GM18498 (cell line): ENCODE measurements around the gene GAB4.
"Not testable (repeated sequence)": the region's sequence is repeated elsewhere in the genome, so short reads cannot be mapped to it uniquely, and the experiment has no call there.

Source experiments
- ATAC-seq: cut with Tn5 transposase; IDR thresholded peaks from one replicate; pipeline ENCODE4 v1.9.1; 2021; ENCODE audit warnings: mild to moderate bottlenecking, moderate library complexity; ENCODE audit not compliant: unreplicated experiment

Gene GAB4

DNA sequence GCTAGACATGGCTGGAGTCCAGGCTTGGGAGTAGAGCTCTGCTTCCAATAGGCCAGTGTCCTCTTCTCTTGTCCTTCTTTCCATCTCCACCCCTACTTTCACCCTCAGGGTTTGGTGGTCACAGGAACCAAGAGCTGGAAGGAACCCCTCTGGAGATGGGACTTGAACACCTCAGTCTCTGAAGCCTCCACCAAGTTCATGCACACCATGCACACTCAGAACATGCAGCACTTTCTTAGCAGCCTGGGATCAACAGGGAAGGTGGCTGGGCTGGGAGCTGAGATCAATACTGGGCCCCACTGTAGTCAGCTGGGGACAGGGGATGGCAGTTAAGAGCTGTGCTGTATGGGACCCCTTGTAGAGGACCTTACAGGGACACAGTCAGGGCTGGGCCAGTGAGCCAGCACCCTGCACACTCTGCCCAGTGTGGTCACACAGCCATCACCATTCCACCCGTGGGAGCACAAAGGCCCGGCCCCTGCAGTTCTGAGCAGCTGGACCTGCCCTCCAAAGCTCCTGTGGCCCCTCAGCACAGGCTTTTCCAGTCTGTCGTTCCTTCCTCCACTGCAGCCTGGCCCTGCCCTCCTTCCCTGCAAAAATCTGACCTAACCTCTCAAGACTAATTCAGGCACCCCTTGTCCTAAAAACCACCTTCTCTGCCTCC is 47.7 kb downstream of the GAB4 start:
- no peak for ATAC-seq

DNA sequence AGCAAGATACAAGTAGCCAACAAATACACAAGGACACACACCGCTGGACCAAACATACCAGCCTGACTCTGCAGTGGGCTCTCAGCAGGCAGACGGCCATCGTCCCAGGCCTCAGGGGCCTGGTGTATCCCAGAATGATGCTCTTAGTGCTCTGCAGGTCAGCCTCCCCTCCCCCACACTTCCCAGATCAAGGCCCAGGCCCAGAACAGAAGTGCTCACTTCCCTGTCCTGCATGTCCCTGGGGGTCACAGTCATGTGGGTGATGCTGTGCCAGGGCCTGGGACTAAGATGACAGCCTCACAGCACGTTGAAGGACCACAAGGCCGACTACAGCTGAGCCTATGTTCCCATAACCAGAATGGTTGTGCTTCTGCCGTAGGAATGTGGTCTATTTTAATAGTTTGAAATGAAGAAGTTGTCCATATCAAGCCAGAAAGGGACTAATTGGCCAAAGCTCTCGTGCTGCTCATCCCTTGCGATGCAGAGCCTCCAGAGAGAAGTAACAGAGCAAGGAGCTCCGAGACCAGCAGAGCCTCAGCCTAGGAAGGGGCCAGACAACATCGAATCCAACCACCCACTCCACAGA is 48.6 kb downstream of the GAB4 start:
- no peak for ATAC-seq

DNA sequence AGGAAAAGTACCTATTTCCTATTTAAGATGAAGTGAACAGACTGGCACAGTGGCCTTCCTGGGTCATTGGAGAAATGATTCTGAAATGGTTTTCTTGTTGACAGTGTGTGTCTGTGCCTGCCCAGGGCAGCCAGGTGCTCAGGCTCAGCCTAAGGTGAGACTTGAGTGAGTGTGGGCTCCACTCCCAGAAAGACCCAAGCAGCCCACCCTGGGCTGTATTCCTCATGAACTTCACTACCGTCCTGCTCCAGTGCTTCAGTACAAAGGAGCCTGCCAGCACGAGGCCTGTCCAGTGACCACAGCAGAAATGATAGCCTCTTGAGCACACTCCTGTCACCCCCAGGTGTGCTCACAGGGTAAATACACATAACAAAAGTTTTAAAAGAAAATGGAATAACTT is 49.5 kb downstream of the GAB4 start:
- no peak for ATAC-seq

DNA sequence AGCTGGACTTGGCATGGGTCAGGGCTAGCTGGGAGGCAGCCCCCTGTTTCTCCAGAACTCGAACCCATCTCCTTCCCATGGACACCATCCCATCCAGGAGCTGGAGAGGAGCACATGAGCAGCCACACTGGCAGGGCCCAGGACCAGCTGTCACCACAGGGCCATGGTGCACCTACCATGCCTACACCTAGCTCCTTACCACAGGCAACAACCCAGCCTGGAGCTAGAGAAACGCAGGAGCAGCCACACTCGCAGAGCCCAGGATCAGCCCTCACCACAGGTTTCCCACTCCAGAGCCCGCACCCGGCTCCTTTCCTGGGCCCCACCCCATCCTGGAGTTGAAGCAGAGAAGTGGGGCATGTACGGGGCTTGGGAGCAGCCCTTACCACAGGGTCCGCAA is 50.2 kb downstream of the GAB4 start:
- ATAC-seq, result no peak

DNA sequence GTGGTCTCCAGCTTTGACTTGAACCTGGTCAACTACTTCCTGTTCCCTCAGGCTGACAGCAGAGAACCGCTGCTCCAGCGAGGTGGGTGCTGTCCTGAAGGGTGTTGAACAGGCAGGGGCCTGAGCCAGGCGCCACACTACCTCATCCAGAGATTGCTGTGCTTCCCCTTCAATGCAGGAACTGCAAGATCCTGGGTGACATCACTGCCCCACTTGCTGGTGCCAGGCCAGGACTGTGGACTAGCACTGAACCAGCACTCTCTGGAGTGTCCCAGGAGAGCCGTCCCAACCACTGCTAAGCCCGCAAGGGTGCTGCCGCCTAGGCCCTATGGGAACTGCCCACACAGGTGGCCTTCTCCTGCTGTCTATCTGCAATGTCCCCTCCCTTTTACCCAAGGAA is 51.7 kb downstream of the GAB4 start:
- ATAC-seq, result no peak

DNA sequence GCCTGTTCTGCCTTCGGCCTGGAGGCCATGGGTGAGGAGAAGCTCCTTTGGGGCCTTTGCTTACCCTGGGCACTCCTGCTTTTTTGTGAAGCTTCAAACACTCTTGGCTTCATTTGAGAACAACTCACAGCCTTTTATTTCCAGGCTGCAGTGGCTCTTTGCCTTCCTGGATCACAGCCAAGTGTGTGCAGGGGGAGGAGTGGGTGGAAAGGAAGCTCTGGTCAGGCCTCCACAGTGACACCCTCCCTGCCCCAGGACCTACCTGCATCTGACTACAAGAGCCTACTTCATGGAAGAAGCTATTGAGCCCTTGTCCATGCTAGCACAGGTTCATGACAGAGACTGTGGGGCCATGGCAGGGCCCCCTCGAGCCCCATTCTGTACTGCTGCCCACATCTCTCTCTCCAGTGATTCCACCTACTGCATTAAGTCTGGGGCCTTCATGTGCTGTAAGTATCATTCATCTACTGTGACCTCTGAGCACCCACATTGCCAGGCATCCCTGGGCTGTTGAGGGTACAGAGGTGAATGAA is 52.3 kb downstream of the GAB4 start:
- ATAC-seq, result no peak

DNA sequence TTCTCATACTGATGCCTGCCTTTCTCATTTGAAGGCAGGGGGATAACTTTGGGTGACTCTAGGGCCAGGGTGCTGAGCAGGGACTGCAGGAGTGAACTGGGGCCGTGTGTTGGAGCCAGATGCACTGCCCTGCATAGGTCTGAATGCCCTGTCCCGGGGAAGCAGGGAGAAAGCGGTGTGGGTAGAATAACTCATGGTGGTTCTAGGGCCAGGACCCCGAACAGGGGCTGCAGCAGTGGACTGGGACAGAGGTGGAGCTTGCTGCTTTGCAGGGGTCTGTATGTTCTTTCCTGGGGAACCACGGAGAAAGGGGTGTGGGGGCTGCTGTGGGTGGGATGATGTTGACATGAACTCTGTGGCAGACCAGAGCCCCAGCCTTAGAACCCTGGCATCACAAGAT is 52.9 kb downstream of the GAB4 start:
- ATAC-seq, result no peak

DNA sequence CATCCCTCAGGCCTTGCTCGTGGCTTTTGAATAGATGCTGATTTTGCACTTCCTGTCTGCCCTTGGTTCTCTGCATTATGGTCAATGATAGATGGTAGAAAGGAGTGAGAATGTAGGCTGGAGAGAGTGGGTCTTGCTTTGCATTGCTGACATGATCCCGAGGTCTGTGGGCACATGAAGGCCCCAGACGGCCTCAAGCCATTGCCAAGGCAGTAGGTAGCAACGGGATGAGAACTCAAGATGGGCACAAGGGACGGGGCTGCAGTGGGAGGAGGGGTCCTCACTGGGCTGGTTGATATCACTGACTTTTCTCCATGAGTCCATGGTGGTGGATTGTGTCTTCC is 54.0 kb downstream of the GAB4 start:
- ATAC-seq, result no peak

DNA sequence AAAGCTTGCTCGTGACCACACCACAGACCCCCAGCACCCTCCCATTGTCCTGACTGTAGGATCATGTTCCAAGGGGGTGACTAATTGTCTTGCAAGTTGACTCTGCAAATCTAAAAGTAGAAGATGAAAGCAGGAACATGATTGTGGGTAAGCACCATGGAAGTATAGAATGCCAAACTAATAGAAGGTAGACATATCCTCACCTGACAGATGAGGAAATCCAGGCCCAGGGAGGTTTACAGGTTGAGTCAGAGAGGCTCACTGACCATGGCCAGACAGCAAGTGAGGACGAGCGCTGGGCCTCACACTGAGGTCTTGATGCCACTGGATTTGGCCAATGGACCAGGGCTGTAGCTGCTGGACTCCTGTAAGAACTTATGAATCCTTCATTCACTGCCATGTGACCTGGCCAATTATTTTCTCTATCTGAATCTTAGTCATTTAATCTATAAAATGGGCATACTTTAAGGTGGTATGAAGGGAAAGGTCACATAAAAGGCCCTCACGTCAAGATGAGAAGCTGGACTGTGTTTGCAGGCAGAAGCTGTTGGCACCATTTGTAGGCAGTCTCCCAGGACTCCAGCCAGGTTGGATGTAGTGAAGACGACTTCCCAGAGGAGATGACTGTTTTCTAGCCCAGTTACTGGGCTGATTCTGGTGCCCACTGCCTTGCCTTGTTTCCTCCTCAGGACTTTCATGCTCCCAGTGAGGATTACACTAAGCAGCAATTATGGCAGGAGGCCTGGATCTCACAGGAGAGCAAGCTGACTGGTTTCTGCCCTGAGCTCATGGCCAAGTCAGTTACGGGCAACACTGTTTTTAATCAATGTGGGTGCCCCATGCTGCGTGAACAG is 54.6 kb downstream of the GAB4 start:
- ATAC-seq, result no peak

DNA sequence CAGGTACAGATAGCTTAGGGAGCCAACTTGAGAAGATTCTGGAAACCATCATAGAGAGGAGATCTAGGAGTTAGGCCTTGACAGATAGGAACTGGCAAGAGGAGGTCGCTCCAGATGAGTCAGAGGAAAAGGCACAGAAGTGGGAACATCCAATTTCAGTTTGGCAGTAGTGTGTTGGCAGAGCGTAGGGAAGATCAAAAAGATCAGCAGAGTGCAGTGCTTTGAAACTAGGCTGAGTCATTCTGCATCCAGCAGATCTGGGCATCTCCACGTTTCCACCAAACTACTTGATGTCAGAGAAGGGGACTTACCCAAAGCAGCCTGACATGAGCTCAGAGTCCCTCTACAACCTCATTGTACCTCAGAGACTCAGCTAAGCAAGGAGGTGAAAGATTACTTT is 58.5 kb downstream of the GAB4 start:
- ATAC-seq, result no peak

DNA sequence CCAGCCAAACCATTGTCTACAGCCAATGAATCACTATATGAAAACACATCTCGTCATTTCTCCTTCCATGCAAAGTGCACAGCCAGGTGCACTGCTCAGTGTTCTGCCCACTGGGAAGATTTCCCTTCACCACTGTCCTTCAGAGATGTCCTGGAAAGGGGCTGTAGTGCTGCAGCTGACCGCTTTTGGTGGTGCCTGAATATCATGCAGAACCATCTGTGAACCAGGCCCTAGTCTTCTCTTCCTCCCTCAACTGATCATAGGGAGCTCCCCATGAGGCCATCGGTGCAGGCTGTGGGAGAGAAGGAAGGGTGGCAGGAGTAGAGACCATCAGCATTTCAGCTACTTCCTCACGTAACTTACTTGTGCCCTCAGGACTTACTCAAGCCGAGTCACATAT is 70.2 kb downstream of the GAB4 start:
- no peak for ATAC-seq

DNA sequence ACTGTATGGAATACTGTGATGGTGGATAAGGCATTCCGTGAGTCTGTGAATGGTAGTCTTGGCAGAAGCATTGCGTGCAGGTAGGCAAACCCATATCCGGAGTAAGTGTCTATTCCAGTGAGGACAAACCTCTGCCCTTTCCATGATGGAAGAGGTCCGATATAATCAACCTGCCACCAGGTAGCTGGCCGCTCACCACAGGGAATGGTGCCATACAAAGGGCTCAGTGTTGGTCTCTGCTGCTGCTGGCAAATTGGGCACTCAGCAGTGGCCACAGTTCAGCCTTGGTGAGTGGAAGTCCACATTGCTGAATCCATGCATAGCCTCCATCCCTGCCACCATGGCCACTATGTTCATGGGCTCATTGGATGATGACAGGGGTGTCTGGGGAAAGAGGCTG is 70.8 kb downstream of the GAB4 start:
- not testable (repeated sequence) for ATAC-seq

DNA sequence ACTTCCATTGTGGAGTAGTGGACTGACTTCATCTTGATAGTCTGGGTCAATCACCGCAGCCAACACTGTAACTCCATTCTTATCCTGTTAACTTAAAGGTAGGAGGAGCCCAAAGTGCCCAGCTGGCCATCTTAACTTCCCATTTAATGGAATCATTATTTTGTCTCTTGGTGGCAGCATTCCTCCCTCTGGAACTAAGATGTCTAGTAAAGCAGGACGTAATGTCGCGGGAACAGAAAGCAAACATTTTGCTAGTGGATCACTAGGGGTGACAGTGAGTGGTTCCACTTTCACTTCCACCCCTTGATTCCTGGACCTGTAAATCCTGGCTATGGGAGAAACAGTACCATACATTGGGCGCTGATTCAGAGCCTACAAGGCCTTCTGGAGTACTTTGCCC is 71.4 kb downstream of the GAB4 start:
- no peak for ATAC-seq

DNA sequence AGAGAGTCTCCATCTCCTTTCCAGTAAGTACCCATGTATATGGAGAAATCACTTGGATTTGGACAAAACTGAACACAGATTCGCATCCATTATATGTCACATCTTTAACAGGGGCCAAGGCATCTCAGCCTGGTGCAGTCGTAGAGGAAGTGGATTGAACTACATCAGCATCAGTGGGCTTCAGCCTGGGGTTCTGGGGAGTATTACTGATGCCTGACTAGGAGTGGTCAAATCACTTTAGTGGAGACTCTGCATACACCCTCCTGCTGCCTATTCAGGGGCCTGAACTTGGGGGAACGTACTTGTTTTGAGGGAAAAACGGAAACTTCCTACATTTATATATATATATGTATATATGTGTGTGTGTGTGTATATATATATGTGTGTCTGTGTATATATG is 72.8 kb downstream of the GAB4 start:
- ATAC-seq, result no peak

DNA sequence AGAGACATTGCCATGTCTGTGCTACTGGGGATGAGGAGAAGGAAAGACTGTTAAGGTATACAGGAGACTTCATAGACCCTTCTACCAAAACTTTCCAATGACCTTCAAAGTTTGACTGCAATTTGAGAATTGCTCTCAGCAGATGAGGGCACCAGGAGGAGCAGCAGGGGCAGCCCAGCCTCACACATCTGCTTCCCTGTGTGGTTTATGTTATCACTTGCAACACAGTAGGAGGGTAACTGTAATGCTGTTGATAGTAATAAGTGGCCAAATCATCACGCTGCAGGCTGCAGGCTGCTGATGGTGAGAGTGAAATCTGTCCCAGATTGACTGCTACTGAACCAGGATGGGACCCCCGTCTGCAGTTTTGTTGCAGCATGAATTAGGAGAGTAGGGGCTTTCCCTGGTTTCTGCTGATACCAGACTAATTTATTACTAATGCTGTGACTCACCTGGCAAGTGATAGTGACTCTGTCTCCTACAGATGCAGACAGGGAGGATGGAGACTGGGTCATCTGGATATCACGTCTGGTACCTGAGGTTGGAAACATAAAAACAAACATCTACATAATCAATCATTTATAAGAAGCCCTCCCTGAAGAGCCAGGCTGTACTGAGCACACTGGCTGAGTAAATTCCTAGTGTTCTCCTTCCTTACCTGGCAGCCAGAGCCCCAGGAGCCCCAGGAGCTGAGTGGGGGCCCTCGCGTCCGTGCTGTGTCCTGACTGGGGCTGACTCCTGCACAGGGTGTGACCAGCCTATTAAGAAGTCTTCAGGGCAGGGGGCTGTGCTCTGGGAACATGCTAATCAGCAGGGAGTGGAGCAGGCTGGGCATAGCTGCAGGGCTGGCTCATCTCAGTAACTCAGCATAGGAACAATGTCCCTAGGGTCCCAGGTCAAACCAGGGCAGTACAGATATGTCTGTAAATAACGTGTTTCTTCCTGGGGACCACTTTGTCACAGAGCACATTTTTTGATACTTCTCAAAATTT is 74.4 kb downstream of the GAB4 start:
- no peak for ATAC-seq

DNA sequence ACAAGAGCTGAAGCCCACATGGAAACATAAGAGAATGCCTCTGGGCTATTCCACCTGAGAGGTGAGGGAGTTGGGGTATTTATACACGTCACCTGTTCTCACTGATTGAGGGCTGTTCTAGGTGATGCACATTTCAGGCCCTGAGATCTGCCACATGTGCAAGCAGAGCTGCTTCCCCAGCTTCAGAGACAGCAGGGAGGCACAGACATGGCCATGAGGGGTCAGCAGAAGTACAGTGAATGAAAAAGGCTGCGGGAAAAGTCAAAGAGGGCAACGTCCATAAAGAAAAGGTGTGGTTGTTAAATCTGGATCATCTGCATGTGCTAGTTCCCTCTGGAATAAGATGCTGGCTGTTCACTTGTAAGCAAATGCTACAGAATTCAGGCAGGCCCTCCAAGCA is 75.4 kb downstream of the GAB4 start:
- no peak for ATAC-seq

DNA sequence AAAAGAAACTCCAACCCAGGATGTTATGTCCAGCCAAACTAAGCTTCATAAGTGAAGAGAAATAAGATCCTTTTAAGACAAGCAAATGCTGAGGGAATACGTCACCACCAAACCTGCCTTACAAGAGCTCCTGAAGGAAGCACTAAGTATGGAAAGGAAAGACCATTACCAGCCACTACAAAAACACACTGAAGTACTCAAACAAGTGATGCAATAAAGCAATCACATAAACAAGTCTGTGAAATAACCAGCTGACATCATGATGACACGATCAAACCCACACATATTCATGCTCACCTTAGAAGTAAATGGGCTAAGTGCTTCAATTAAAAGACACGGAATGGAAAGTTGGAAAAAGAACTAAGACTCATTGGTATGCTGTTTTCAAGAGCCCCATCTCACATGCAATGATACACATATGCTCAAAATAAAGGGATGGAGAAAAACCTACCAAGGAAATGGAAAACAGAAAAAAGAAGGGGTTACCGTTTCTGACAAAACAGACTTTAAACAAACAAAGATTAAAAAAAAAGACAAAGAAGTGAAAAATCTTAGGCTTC is 82.5 kb downstream of the GAB4 start:
- ATAC-seq, result no peak

DNA sequence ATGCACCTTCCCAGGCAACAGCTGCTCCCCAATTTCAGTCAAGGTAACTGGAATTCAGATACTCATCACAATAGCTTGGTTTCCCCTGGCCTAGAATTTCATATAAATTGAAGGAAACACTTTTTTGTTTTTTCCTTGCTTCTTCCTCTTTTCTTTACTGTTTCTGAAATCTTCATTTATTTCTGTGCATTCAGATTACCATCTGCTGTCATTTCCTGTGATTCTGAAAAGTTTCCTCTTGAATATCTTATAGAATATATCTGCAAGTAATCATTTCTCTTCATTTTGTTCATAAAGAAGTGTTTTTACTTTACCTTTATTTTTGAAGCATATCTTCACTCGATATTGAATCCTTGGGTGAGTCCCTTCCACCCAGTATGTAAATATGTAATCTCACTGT is 85.3 kb downstream of the GAB4 start:
- no peak for ATAC-seq

DNA sequence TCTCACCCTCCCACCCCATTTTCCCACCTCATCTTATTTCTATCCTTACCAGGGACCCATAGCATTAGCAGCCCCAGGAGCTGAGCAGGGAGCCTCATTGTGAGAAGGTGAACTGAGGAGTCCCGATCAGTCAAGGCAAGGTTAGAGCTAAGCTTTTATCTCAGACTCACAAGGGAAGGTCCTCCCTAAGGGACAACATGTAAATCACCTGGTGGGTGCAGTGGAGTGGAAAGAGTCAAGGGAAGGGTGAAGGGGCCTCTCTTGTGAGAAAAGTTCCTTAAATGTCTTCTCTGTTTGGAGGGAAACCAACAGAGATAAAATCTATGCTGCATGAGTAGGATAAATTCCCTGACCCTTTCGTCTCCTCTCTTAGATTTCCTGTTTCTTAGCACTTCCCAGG is 85.9 kb downstream of the GAB4 start:
- no peak for ATAC-seq

DNA sequence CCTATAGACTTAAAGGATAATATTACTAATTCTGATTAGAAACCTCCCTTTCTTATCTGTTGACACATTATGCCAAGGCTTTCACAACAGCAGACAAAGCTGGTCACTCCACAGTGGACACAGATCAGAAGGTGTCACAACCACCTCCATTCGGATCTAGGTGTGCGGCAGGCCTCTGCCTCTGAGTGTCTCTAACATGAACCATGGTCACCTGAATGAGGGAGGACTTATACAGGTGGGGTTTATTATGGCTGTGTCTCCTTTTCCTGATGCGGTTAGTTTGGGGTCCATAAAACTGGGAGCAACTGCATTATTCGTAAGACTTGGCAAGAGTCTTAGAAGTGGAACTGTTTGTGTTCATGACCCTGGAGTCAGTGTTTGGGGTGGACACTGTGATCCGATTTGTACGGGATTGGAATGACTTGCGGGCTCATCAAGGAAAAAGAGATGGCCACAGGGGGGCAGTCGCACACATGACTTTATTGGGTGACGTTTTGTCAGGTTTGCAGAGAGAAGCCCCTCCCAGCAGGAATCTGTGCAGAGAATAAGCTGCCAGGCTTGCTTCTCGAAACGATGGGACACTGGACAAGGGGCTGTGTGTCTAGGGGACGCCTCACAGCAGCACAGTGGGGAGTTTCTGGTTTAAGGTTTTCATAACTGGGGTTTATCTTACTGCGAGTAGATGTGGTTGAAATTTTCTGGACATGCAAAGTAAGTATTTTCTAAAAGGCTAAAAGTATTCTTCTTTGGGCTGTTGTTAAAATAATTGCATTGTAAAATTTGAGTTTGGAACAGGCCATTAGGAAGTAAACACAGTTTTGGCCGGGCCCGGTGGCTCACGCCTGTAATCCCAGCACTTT is 90.6 kb downstream of the GAB4 start:
- ATAC-seq, result no peak
